LNCAP (cell line): ENCODE results near the gene ARFIP2.

Source experiments
- TF ChIP-seq, protein P1 (sequence below): fragments of 450-650 bp; IDR thresholded peaks from 2 replicates; pipeline ENCODE4 v1.5.1; 2017; ENCODE audit warnings: mild to moderate bottlenecking

ARFIP2 gene

GRCh38 chr11:6480299-6480914, 724 bp downstream of the ARFIP2 start:
- TF ChIP-seq, protein P1, sequence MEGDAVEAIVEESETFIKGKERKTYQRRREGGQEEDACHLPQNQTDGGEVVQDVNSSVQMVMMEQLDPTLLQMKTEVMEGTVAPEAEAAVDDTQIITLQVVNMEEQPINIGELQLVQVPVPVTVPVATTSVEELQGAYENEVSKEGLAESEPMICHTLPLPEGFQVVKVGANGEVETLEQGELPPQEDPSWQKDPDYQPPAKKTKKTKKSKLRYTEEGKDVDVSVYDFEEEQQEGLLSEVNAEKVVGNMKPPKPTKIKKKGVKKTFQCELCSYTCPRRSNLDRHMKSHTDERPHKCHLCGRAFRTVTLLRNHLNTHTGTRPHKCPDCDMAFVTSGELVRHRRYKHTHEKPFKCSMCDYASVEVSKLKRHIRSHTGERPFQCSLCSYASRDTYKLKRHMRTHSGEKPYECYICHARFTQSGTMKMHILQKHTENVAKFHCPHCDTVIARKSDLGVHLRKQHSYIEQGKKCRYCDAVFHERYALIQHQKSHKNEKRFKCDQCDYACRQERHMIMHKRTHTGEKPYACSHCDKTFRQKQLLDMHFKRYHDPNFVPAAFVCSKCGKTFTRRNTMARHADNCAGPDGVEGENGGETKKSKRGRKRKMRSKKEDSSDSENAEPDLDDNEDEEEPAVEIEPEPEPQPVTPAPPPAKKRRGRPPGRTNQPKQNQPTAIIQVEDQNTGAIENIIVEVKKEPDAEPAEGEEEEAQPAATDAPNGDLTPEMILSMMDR: no peak

DNA sequence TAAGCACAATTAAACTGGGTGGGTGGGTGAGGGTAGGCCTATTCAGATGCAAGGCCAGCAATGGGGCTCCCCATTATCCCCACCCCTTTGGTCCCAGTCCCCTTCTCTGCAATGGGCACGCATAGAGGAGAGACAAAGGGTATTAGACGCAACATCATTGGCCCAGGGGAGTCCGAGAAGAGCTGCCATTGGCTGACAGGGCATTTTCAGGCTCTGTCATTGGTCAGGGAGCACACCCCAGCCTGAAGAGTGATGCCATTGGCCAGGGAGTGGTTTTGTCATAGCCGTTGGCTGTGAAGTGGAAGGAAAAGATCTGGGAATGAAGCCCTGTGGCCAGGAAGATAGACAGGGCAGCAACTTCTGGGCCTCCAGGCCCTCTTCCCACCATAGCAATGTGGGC, 4.6 kb downstream of the ARFIP2 start:
- TF ChIP-seq, protein P1: no peak

- TF ChIP-seq, protein P1: no peak
Observed at GRCh38 chr11:6475936-6476335, 5.2 kb downstream of the ARFIP2 start.

DNA sequence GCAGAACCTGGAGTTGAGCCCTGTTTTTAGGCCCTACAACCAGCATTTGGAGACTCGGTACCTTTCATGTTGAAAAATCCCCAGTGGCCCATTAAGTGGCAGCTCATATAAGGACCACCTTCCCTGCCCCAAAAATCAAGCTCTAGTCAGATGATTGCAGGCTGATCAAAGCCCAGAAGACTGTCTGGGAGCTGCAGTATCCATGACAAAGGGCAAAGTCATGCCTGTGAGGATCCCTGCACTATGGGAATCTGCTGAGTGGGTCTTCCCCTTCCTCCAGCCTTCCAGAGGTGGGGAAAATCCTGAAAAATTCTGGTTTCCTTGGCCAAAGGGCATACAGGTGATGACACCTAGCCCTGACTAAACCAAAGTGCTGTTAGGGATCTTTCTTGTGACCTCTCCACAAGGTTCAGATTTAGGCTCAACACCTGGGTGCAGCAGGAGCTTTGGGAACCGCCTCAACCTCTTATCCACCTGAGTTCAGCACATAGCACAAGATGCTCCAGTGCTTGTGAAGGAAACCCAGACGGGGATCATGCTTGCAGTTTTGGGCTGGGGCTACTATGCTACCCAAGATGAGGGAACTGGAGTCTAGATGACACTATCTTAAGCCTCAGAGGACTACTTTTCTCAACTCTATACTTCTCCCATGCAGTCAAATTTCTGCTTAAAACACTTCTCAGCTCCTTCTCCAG, 6.2 kb downstream of the ARFIP2 start:
- TF ChIP-seq, protein P1: no peak

DNA sequence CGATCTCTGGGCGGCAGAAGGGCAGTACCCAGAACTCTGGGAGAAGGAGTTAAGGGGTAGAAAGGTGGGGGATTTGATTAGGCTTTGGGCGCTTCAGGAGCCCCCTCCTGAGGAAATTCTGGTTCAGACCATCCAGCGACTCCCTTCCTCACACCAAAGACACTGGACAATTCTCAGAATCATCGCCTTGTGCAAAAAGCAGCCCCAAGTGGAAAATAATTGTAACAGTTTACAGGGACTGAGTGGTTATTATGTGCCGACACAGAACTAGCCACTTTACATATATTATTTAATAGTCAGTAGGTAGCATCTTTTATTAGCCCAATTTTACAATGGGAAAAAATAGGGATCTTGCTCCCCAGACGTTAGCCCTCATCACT, 6.7 kb downstream of the ARFIP2 start:
- TF ChIP-seq, protein P1: no peak

DNA sequence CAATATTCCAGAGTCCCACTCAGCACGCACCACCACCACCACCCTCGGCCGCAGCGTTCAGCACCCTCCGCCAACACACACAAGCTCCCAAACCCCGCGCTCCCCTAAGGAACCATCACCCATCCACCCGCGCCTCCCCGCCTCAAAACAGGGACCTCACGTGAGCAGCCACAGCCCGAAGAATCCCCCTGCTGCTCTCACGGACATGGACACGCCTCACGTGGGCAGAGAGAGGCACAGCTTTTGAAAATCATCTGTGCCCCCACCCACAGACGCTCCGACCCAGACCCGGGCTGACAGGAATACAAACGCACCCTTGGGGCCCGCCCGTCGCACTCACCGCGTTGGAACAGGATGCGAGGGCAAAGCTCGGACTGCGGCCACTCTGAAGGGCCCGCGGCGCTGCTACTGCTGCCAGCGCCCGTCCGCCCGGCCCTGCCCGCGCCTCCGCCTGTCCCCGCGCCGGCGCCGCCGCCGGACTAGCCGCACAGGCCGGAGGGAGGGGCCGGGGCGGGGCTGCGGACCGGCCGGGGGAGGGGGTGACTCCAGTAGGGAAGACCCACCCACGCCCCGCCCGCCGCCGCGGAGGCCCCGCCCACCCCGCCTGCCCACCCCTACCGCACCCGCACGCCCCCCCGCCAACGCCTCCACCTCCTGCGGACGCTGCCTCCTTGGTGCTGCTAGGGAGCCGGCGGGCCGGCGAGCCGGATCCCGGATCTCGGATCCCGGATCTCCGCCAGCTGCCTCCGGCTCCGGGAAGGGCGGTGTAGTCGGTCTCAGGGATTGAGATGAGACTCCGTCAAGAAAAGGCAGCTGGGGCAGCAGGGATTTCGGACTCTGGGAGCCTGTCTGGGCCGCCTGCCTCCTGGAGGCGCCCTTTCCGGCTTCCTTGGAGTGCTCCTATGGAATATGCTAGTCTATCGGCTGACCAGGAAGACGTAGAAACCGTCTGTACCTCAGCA, 7.4 kb downstream of the ARFIP2 start, which contains the start of gene TRIM3:
Gene TRIM3, minus strand, starts transcription at position 491 of the 962 bp plus-strand sequence. CDS start 8,246 bp downstream, outside the sequence.
- TF ChIP-seq, protein P1: peak; percentile 32; the same call in 1 of the 2 replicates

DNA sequence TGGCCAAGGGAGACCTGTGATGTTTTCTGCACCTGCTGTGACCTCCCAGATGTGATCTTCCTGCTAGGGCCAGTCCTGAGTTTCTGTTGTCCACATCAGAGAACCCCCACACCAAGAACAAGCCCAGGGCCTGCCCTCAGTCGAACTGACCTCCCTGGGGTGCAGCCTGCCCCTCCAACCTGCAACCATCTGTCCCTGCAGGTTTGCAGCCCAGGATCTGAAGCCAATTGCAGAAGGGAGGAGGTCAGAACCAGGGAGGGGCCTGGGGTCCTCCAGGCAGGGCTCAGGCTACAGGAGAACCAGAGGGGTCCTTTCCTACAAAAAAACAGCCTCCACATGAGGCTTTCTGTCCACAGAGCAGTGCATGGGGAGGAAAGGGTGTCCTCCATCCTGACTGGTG, 8.2 kb downstream of the ARFIP2 start:
- TF ChIP-seq, protein P1: no peak
